Fibroblast of pulmonary artery (primary cell): ENCODE results near the gene PAK2.
A peak's percentile ranks its signal among the peaks of the same experiment; 100 is the strongest.
"Not testable (repeated sequence)": the region's sequence is repeated elsewhere in the genome, so short reads cannot be mapped to it uniquely, and the experiment has no call there.

Source experiments
- DNase-seq: peaks from one replicate; pipeline ENCODE4 v3.0.0-alpha.2; 2010; ENCODE audit warnings: low read depth
- H3K4me3 ChIP-seq: replicated peaks from 2 replicates; pipeline ENCODE4 v1.5.1; 2011; ENCODE audit warnings: low read depth, mild to moderate bottlenecking, control low read depth, low read length, moderate library complexity
- CTCF ChIP-seq: IDR thresholded peaks from 2 replicates; pipeline ENCODE4 v1.5.1; 2011; ENCODE audit warnings: mild to moderate bottlenecking, control low read depth, low read length, inconsistent platforms; ENCODE audit errors: missing control alignments

Gene PAK2

DNA sequence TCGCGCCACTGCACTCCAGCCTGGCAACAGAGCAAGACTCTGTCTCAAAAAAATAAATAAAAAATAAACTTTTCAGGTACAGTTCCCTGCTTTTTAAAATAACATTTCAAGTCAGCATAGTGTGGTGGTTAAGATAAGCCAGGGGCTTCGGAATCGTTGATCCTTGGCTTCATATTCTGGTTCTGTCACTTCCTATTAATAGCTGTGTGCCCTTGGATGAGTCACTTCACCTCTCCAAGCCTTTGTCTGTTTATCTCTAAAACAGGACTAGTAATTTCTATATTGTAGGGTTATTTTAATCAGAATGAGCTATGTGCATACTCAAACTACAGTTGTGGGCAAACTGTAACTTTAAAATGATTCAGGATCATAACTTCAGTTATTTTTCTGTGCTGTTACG is 74.2 kb downstream of the PAK2 start:
- no peak overlapping the region for H3K4me3 ChIP-seq
- peak; percentile 48 for DNase-seq
- TF ChIP-seq CTCF: no peak

GRCh38 chr3:196821806-196822355 is 82.2 kb downstream of the PAK2 start:
- no peak for TF ChIP-seq CTCF
- no peak overlapping the region for H3K4me3 ChIP-seq
- no peak for DNase-seq

GRCh38 chr3:196829651-196830050 is 90.0 kb downstream of the PAK2 start:
- not testable (repeated sequence) for DNase-seq, H3K4me3 ChIP-seq

- DNase-seq: no peak
- no peak for TF ChIP-seq CTCF
- H3K4me3 ChIP-seq: no peak overlapping the region
Measured at GRCh38 chr3:196835086-196835485, 95.4 kb downstream of the PAK2 start.

GRCh38 chr3:196836626-196837025 is 97.0 kb downstream of the PAK2 start:
- not testable (repeated sequence) for DNase-seq

DNA sequence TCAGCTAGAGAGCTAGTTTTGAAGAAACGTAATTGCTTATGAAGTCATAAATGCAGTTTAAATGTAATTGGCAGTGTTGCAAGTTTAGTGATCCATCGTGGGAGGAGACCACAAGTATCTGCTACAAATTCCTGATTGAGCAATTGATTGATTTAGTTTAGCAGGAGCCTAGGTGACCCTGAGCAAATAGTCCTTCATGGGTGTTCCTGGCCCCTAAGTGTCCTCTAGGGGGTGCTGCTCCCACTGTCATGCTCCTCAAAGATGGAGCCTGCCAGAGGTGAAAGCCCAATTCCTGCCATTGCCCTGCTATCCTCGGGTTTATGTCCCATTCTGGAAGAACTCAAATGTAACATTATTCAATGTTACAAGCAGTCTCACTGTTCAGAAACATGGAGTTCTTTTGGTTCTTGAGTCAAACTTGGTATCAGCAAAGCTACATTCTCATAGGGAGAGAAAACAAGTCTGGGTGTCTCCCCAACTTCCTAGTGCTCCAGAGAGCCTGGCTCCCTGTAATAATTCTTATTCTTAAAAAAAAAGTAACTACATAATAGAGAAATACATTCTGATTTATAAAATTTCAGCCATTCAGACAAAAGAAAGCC is 98.3 kb downstream of the PAK2 start:
- peak; percentile 74 for DNase-seq
- H3K4me3 ChIP-seq: no peak overlapping the region
- TF ChIP-seq CTCF: peak; percentile 88

More at GRCh38 chr3:196836626-196837025, 97.0 kb downstream of the PAK2 start:
- not testable (repeated sequence) for H3K4me3 ChIP-seq

- not testable (repeated sequence) for DNase-seq, H3K4me3 ChIP-seq
Measured at GRCh38 chr3:196839351-196839750, 99.7 kb downstream of the PAK2 start.

- peak; percentile 8 for DNase-seq
- TF ChIP-seq CTCF: no peak
- no peak overlapping the region for H3K4me3 ChIP-seq
Measured at GRCh38 chr3:196842567-196843434, 103.1 kb downstream of the PAK2 start.
